Activated CD8-positive, alpha-beta memory T cell treated with anti-CD3 and anti-CD28 coated beads, Interleukin-2, amount 10 ng/mL, durations not matched to agents 7 days and 5 days (primary cell): ENCODE measurements around the gene SBNO1. TPM values are rescaled to one million over a fixed set of nuclear protein-coding genes. Genes with fewer than 3 reads are reported as not detected.
"Not testable (repeated sequence)": the region's sequence is repeated elsewhere in the genome, so short reads cannot be mapped to it uniquely, and the experiment has no call there.

ENCODE experiments used
- ATAC-seq: fragments of 150-1000 bp; cut with Tn5 transposase; one replicate; pipeline ENCODE4 v1.10.0; 2021; ENCODE audit warnings: moderate library complexity
- CTCF ChIA-PET: fragments of 350-600 bp; sonication (Branson Sonifier 250); formaldehyde crosslinking; loops from one replicate; lab custom pipeline; 2021; ENCODE audit warnings: antibody characterized with exemption; lab: Charles Lee
- DNase-seq: peaks from one replicate; pipeline ENCODE4 v3.0.0-alpha.2; 2020
- H3K27ac Mint-ChIP-seq: one replicate; pipeline ENCODE4 v1.8.0; 2021; ENCODE audit warnings: mild to moderate bottlenecking, mixed read lengths
- H3K27me3 Mint-ChIP-seq: one replicate; pipeline ENCODE4 v1.8.0; 2021; ENCODE audit warnings: mixed read lengths
- H3K36me3 Mint-ChIP-seq: one replicate; pipeline ENCODE4 v1.8.0; 2021; ENCODE audit warnings: mild to moderate bottlenecking, mixed read lengths
- H3K4me1 Mint-ChIP-seq: one replicate; pipeline ENCODE4 v1.8.0; 2021; ENCODE audit warnings: mixed read lengths
- H3K4me3 Mint-ChIP-seq: one replicate; pipeline ENCODE4 v1.8.0; 2021; ENCODE audit warnings: mild to moderate bottlenecking, moderate library complexity, mixed read lengths
- H3K9me3 Mint-ChIP-seq: one replicate; pipeline ENCODE4 v1.8.0; 2022; ENCODE audit warnings: low read depth, mixed read lengths
- total RNA-seq, 2 experiments: library from RNA; stranded (reverse); gene quantifications; one replicate each; pipeline ENCODE4 v1.2.3, GENCODE V29; 2021

Gene SBNO1
- total RNA-seq: 10 to 100 TPM; 35.7 to 45.3 TPM

GRCh38 chr12:123364532-123365024 is at the start of gene SBNO1:
SBNO1 (minus strand) TSS chr12:123364847; CDS start chr12:123350441, 14,406 bp downstream.
- no peaks in the 10 kb centered on the region for H3K27me3 Mint-ChIP-seq
- DNase-seq: peak; percentile 93
- H3K4me1 Mint-ChIP-seq: peaks cover 18% of the 10 kb centered on the region
- peaks cover 3% of the 10 kb centered on the region for H3K36me3 Mint-ChIP-seq
- H3K9me3 Mint-ChIP-seq: no peaks in the 10 kb centered on the region
- H3K4me3 Mint-ChIP-seq: peak within 1 kb of the TSS; percentile 94
- CTCF ChIA-PET: interaction anchor here (0.8 to 2.8 kb wide), 19 partner anchors 9 to 345 kb away, joined by 3 to 26 read pairs (median 5); partner anchors contain the start of genes DDX55 and KMT5A
- peak; percentile 56 for ATAC-seq
- H3K27ac Mint-ChIP-seq: peak within 1 kb of the TSS; percentile 96

GRCh38 chr12:123410041-123410412 is 45.4 kb upstream of the SBNO1 start:
- ATAC-seq (no peak), DNase-seq (no peak)
- peak overlapping the region; percentile 14 for H3K27ac Mint-ChIP-seq
- H3K9me3 Mint-ChIP-seq: no peaks in the 10 kb centered on the region
- peaks cover 18% of the 10 kb centered on the region for H3K36me3 Mint-ChIP-seq
- CTCF ChIA-PET: interaction anchor here (1.3 kb wide), 1 partner anchor 172 kb away, joined by 4 read pairs; no protein-coding TSS in a partner anchor
- H3K4me3 Mint-ChIP-seq: no peak overlapping the region
- no peaks in the 10 kb centered on the region for H3K4me1 Mint-ChIP-seq
- H3K27me3 Mint-ChIP-seq: no peaks in the 10 kb centered on the region

GRCh38 chr12:123409284-123410040 is 44.8 kb upstream of the SBNO1 start:
- DNase-seq, H3K9me3 Mint-ChIP-seq, H3K27ac Mint-ChIP-seq, H3K4me3 Mint-ChIP-seq, H3K27me3 Mint-ChIP-seq, ATAC-seq, H3K4me1 Mint-ChIP-seq: not testable (repeated sequence)
- CTCF ChIA-PET: interaction anchor here (0.6 to 1.0 kb wide), 2 partner anchors 18 to 193 kb away, joined by 3 read pairs; no protein-coding TSS in a partner anchor
- H3K36me3 Mint-ChIP-seq: peaks cover 21% of the 10 kb centered on the region

- not testable (repeated sequence) for H3K4me1 Mint-ChIP-seq, ATAC-seq, H3K27ac Mint-ChIP-seq, H3K4me3 Mint-ChIP-seq, H3K27me3 Mint-ChIP-seq, DNase-seq, H3K9me3 Mint-ChIP-seq
- CTCF ChIA-PET: interaction anchor here (0.6 to 1.0 kb wide), 2 partner anchors 18 to 192 kb away, joined by 3 read pairs; no protein-coding TSS in a partner anchor
- H3K36me3 Mint-ChIP-seq: peaks cover 26% of the 10 kb centered on the region
Observed at GRCh38 chr12:123408619-123409018, 44.0 kb upstream of the SBNO1 start.

- H3K9me3 Mint-ChIP-seq, CTCF ChIA-PET: not testable (repeated sequence)
- H3K36me3 Mint-ChIP-seq: peaks cover 32% of the 10 kb centered on the region
Observed at GRCh38 chr12:123407934-123408333, 43.3 kb upstream of the SBNO1 start.

GRCh38 chr12:123407269-123407668 is 42.6 kb upstream of the SBNO1 start:
- H3K36me3 Mint-ChIP-seq: peaks cover 36% of the 10 kb centered on the region
- not testable (repeated sequence) for ATAC-seq, H3K4me3 Mint-ChIP-seq, H3K27ac Mint-ChIP-seq, H3K9me3 Mint-ChIP-seq, H3K4me1 Mint-ChIP-seq, H3K27me3 Mint-ChIP-seq, DNase-seq
- CTCF ChIA-PET: interaction anchor here (0.6 kb wide), 1 partner anchor 277 kb away, joined by 3 read pairs; no protein-coding TSS in a partner anchor

More at GRCh38 chr12:123407934-123408333, 43.3 kb upstream of the SBNO1 start:
- DNase-seq, H3K27me3 Mint-ChIP-seq, ATAC-seq, H3K4me1 Mint-ChIP-seq, H3K27ac Mint-ChIP-seq, H3K4me3 Mint-ChIP-seq: not testable (repeated sequence)

- DNase-seq (no peak), ATAC-seq (no peak)
- Mint-ChIP-seq H3K27me3 (no peaks in the 10 kb centered on the region), H3K4me3 (no peak overlapping the region), H3K9me3 (no peaks in the 10 kb centered on the region), H3K36me3 (peaks cover 37% of the 10 kb centered on the region), H3K27ac (no peak overlapping the region), H3K4me1 (peaks cover 4% of the 10 kb centered on the region)
- CTCF ChIA-PET: interaction anchor here (1.2 kb wide), 1 partner anchor 14 kb away, joined by 3 read pairs; no protein-coding TSS in a partner anchor
Observed at GRCh38 chr12:123404581-123404980, 39.9 kb upstream of the SBNO1 start.

- H3K36me3 Mint-ChIP-seq: peaks cover 42% of the 10 kb centered on the region
- peaks cover 4% of the 10 kb centered on the region for H3K4me1 Mint-ChIP-seq
- ATAC-seq (no peak), DNase-seq (no peak)
- no peaks in the 10 kb centered on the region for H3K27me3 Mint-ChIP-seq
- CTCF ChIA-PET: interaction anchor here (0.6 to 1.4 kb wide), 2 partner anchors 14 to 124 kb away, joined by 3 to 4 read pairs; no protein-coding TSS in a partner anchor
- H3K4me3 Mint-ChIP-seq: no peak overlapping the region
- no peak overlapping the region for H3K27ac Mint-ChIP-seq
- no peaks in the 10 kb centered on the region for H3K9me3 Mint-ChIP-seq
Observed at GRCh38 chr12:123401753-123402683, 37.4 kb upstream of the SBNO1 start.

- no peak overlapping the region for H3K4me3 Mint-ChIP-seq
- ATAC-seq (no peak), DNase-seq (no peak)
- peaks cover 54% of the 10 kb centered on the region for H3K36me3 Mint-ChIP-seq
- no peaks in the 10 kb centered on the region for H3K9me3 Mint-ChIP-seq
- CTCF ChIA-PET: no interaction called here
- H3K27me3 Mint-ChIP-seq: no peaks in the 10 kb centered on the region
- H3K27ac Mint-ChIP-seq: no peak overlapping the region
- H3K4me1 Mint-ChIP-seq: peaks cover 4% of the 10 kb centered on the region
Observed at GRCh38 chr12:123399255-123399617, 34.6 kb upstream of the SBNO1 start.

- Mint-ChIP-seq H3K9me3 (no peaks in the 10 kb centered on the region), H3K4me3 (no peak overlapping the region), H3K27me3 (no peaks in the 10 kb centered on the region), H3K36me3 (peaks cover 50% of the 10 kb centered on the region), H3K4me1 (peaks cover 4% of the 10 kb centered on the region), H3K27ac (no peak overlapping the region)
- ATAC-seq (no peak), DNase-seq (no peak)
- CTCF ChIA-PET: interaction anchor here (0.6 to 1.6 kb wide), 2 partner anchors 14 to 187 kb away, joined by 4 read pairs; partner anchors contain the start of gene KMT5A
Observed at GRCh38 chr12:123398550-123399254, 34.1 kb upstream of the SBNO1 start.

GRCh38 chr12:123398177-123398549 is 33.5 kb upstream of the SBNO1 start:
- DNase-seq (no peak), ATAC-seq (no peak)
- no peaks in the 10 kb centered on the region for H3K9me3 Mint-ChIP-seq
- no peaks in the 10 kb centered on the region for H3K27me3 Mint-ChIP-seq
- H3K36me3 Mint-ChIP-seq: peaks cover 48% of the 10 kb centered on the region
- no peak overlapping the region for H3K27ac Mint-ChIP-seq
- no peak overlapping the region for H3K4me3 Mint-ChIP-seq
- CTCF ChIA-PET: interaction anchor here (0.6 to 1.6 kb wide), 2 partner anchors 14 to 186 kb away, joined by 4 read pairs; partner anchors contain the start of gene KMT5A
- H3K4me1 Mint-ChIP-seq: peaks cover 6% of the 10 kb centered on the region

- no peak overlapping the region for H3K4me3 Mint-ChIP-seq
Observed at GRCh38 chr12:123397400-123397799, 32.8 kb upstream of the SBNO1 start.

More at GRCh38 chr12:123397400-123397799, 32.8 kb upstream of the SBNO1 start:
- H3K27me3 Mint-ChIP-seq: no peaks in the 10 kb centered on the region
- peaks cover 47% of the 10 kb centered on the region for H3K36me3 Mint-ChIP-seq
- no peak overlapping the region for H3K27ac Mint-ChIP-seq
- H3K4me1 Mint-ChIP-seq: peaks cover 5% of the 10 kb centered on the region
- DNase-seq (no peak), ATAC-seq (no peak)
- no peaks in the 10 kb centered on the region for H3K9me3 Mint-ChIP-seq
- CTCF ChIA-PET: interaction anchor here (0.7 to 1.6 kb wide), 2 partner anchors 13 to 79 kb away, joined by 3 to 4 read pairs; partner anchors contain the start of gene KMT5A
